ENCODE results near the gene LUZP2. TPM values are rescaled to one million over a fixed set of nuclear protein-coding genes. Genes with fewer than 3 reads are reported as not detected.

The LUZP2 gene
- total RNA-seq, 1 experiment from 2014 or later: 3.8 TPM

GRCh38 chr11:24705474-24705873 lies 208.6 kb downstream of the LUZP2 start (continued):
- no peak for TF ChIP-seq ZNF532 (CRISPR knock-in tag; IDR thresholded peaks at IDR 0.05; ENCODE audit: borderline replicate concordance)

GRCh38 chr11:24708616-24709015 lies 211.8 kb downstream of the LUZP2 start:
- TF ChIP-seq, protein P1, sequence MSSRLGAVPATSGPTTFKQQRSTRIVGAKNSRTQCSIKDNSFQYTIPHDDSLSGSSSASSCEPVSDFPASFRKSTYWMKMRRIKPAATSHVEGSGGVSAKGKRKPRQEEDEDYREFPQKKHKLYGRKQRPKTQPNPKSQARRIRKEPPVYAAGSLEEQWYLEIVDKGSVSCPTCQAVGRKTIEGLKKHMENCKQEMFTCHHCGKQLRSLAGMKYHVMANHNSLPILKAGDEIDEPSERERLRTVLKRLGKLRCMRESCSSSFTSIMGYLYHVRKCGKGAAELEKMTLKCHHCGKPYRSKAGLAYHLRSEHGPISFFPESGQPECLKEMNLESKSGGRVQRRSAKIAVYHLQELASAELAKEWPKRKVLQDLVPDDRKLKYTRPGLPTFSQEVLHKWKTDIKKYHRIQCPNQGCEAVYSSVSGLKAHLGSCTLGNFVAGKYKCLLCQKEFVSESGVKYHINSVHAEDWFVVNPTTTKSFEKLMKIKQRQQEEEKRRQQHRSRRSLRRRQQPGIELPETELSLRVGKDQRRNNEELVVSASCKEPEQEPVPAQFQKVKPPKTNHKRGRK (CRISPR knock-in tag; IDR thresholded peaks at IDR 0.05; ENCODE audit: borderline replicate concordance): no peak
- no peak for TF ChIP-seq KAT7 (CRISPR knock-in tag; IDR thresholded peaks at IDR 0.05; ENCODE audit: borderline replicate concordance)
- TF ChIP-seq GRHL2 (CRISPR knock-in tag; IDR thresholded peaks at IDR 0.05; ENCODE audit: insufficient replicate concordance, severe bottlenecking): no peak
- TF ChIP-seq JUN (CRISPR knock-in tag; IDR thresholded peaks at IDR 0.05): no peak
- TF ChIP-seq NR1H2 (CRISPR knock-in tag; IDR thresholded peaks at IDR 0.05): no peak
- no peak for TF ChIP-seq STAT6 (CRISPR knock-in tag; conservative IDR thresholded peaks at IDR 0.05; ENCODE audit: low read depth)
- no peak for TF ChIP-seq RORB (CRISPR knock-in tag; IDR thresholded peaks at IDR 0.05)
- no peak for TF ChIP-seq OVOL2 (CRISPR knock-in tag; IDR thresholded peaks at IDR 0.05; ENCODE audit: borderline replicate concordance)
- no peak for TF ChIP-seq NFYB (CRISPR knock-in tag; conservative IDR thresholded peaks at IDR 0.05; ENCODE audit: low read depth)
- no peak for TF ChIP-seq ESRRA (CRISPR knock-in tag; IDR thresholded peaks at IDR 0.05; ENCODE audit: borderline replicate concordance)
- no peak for TF ChIP-seq SMAD3 (CRISPR knock-in tag; IDR thresholded peaks at IDR 0.05; ENCODE audit: borderline replicate concordance)
- TF ChIP-seq, protein P2, sequence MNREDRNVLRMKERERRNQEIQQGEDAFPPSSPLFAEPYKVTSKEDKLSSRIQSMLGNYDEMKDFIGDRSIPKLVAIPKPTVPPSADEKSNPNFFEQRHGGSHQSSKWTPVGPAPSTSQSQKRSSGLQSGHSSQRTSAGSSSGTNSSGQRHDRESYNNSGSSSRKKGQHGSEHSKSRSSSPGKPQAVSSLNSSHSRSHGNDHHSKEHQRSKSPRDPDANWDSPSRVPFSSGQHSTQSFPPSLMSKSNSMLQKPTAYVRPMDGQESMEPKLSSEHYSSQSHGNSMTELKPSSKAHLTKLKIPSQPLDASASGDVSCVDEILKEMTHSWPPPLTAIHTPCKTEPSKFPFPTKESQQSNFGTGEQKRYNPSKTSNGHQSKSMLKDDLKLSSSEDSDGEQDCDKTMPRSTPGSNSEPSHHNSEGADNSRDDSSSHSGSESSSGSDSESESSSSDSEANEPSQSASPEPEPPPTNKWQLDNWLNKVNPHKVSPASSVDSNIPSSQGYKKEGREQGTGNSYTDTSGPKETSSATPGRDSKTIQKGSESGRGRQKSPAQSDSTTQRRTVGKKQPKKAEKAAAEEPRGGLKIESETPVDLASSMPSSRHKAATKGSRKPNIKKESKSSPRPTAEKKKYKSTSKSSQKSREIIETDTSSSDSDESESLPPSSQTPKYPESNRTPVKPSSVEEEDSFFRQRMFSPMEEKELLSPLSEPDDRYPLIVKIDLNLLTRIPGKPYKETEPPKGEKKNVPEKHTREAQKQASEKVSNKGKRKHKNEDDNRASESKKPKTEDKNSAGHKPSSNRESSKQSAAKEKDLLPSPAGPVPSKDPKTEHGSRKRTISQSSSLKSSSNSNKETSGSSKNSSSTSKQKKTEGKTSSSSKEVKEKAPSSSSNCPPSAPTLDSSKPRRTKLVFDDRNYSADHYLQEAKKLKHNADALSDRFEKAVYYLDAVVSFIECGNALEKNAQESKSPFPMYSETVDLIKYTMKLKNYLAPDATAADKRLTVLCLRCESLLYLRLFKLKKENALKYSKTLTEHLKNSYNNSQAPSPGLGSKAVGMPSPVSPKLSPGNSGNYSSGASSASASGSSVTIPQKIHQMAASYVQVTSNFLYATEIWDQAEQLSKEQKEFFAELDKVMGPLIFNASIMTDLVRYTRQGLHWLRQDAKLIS (CRISPR knock-in tag; IDR thresholded peaks at IDR 0.05; ENCODE audit: borderline replicate concordance): no peak
- no peak for TF ChIP-seq EMX1 (CRISPR knock-in tag; IDR thresholded peaks at IDR 0.05)
- TF ChIP-seq GABPB1 (CRISPR knock-in tag; IDR thresholded peaks at IDR 0.05): no peak
- TF ChIP-seq ZNF416 (CRISPR knock-in tag; IDR thresholded peaks at IDR 0.05): no peak
- no peak for TF ChIP-seq ATF3 (CRISPR knock-in tag; conservative IDR thresholded peaks at IDR 0.05)
- TF ChIP-seq, protein P3, sequence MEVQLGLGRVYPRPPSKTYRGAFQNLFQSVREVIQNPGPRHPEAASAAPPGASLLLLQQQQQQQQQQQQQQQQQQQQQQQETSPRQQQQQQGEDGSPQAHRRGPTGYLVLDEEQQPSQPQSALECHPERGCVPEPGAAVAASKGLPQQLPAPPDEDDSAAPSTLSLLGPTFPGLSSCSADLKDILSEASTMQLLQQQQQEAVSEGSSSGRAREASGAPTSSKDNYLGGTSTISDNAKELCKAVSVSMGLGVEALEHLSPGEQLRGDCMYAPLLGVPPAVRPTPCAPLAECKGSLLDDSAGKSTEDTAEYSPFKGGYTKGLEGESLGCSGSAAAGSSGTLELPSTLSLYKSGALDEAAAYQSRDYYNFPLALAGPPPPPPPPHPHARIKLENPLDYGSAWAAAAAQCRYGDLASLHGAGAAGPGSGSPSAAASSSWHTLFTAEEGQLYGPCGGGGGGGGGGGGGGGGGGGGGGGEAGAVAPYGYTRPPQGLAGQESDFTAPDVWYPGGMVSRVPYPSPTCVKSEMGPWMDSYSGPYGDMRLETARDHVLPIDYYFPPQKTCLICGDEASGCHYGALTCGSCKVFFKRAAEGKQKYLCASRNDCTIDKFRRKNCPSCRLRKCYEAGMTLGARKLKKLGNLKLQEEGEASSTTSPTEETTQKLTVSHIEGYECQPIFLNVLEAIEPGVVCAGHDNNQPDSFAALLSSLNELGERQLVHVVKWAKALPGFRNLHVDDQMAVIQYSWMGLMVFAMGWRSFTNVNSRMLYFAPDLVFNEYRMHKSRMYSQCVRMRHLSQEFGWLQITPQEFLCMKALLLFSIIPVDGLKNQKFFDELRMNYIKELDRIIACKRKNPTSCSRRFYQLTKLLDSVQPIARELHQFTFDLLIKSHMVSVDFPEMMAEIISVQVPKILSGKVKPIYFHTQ (CRISPR knock-in tag; IDR thresholded peaks at IDR 0.05): no peak
- Mint-ChIP-seq H3K4me3 (no peak overlapping the region), H3K27me3 (ENCODE audit: low read depth) (no peaks in the 10 kb centered on the region), H3K36me3 (peaks cover 8% of the 10 kb centered on the region; the same call in 1 of the 2 replicates), H3K4me1 (peaks cover 27% of the 10 kb centered on the region), H3K27ac (no peak overlapping the region), H3K9me3 (peaks cover 9% of the 10 kb centered on the region)
- CTCF ChIA-PET: no interaction called here
- no peak for ATAC-seq
- POLR2A ChIA-PET: no interaction called here
- DNase-seq (ENCODE audit: low spot score): no peak
